ENCODE results near the gene TRUB1. TPM values are rescaled to one million over a fixed set of nuclear protein-coding genes. Genes with fewer than 3 reads are reported as not detected.
"Not testable (repeated sequence)": the region's sequence is repeated elsewhere in the genome, so short reads cannot be mapped to it uniquely, and the experiment has no call there.

TRUB1 gene
- total RNA-seq, 1 donor from 2014 or later = 13.9 TPM

- intact Hi-C loops (cut with micrococcal nuclease) = loop anchor here (10.0 kb wide), 1 partner anchor 436 kb away; no protein-coding TSS in a partner anchor
- no peak for DNase-seq
- POLR2A ChIA-PET = no interaction called here
These were observed 6.8 kb upstream of the TRUB1 start for GRCh38 chr10:114931072-114931679.

GRCh38 chr10:114932225-114932624, 5.8 kb upstream of the TRUB1 start:
- no peak for TF ChIP-seq CTCF (IDR thresholded peaks at IDR 0.05)
- Mint-ChIP-seq H3K27me3 (peaks cover 4% of the 10 kb centered on the region), H3K9me3 (peaks cover 7% of the 10 kb centered on the region), H3K36me3 (ENCODE audit: low read depth) (no peaks in the 10 kb centered on the region), H3K4me1 (peaks cover under 1% of the 10 kb centered on the region), H3K4me3 (no peak overlapping the region), H3K27ac (no peak overlapping the region)
- ATAC-seq (ENCODE audit: low read depth) (no peak), DNase-seq (no peak)
- ChIA-PET POLR2A (no interaction called here), CTCF (no interaction called here)
- intact Hi-C loops (cut with micrococcal nuclease) = loop anchor here (10.0 kb wide), 1 partner anchor 437 kb away; no protein-coding TSS in a partner anchor

More at GRCh38 chr10:114931072-114931679, 6.8 kb upstream of the TRUB1 start:
- Mint-ChIP-seq H3K4me1 (peaks cover under 1% of the 10 kb centered on the region), H3K36me3 (ENCODE audit: low read depth) (no peaks in the 10 kb centered on the region), H3K27ac (no peak overlapping the region), H3K4me3 (no peak overlapping the region), H3K27me3 (peaks cover 4% of the 10 kb centered on the region), H3K9me3 (peaks cover 7% of the 10 kb centered on the region)
- no peak for TF ChIP-seq CTCF (IDR thresholded peaks at IDR 0.05)
- ATAC-seq (ENCODE audit: low read depth) = no peak
- CTCF ChIA-PET = no interaction called here

GRCh38 chr10:114932945-114933344, 5.0 kb upstream of the TRUB1 start:
- H3K4me3 Mint-ChIP-seq = no peak overlapping the region
- no peak for ATAC-seq (ENCODE audit: low read depth)
- H3K9me3 Mint-ChIP-seq = peaks cover 7% of the 10 kb centered on the region
- H3K36me3 Mint-ChIP-seq (ENCODE audit: low read depth) = no peaks in the 10 kb centered on the region
- no peak overlapping the region for H3K27ac Mint-ChIP-seq
- H3K27me3 Mint-ChIP-seq = peaks cover 4% of the 10 kb centered on the region
- intact Hi-C loops (cut with micrococcal nuclease) = loop anchor here (10.0 kb wide), 1 partner anchor 438 kb away; no protein-coding TSS in a partner anchor
- no peak for DNase-seq
- ChIA-PET CTCF (no interaction called here), POLR2A (no interaction called here)
- peaks cover 4% of the 10 kb centered on the region for H3K4me1 Mint-ChIP-seq
- TF ChIP-seq CTCF (IDR thresholded peaks at IDR 0.05) = no peak

- no peak for ATAC-seq (ENCODE audit: low read depth)
- Mint-ChIP-seq H3K4me1 (peaks cover 10% of the 10 kb centered on the region), H3K9me3 (peaks cover 7% of the 10 kb centered on the region), H3K27ac (no peak overlapping the region), H3K4me3 (no peak overlapping the region), H3K36me3 (ENCODE audit: low read depth) (peaks cover 6% of the 10 kb centered on the region), H3K27me3 (peaks cover 4% of the 10 kb centered on the region)
- DNase-seq = no peak
- POLR2A ChIA-PET = no interaction called here
- CTCF ChIA-PET = no interaction called here
- intact Hi-C loops (cut with micrococcal nuclease) = loop anchor here (10.0 kb wide), 1 partner anchor 439 kb away; no protein-coding TSS in a partner anchor
- no peak for TF ChIP-seq CTCF (IDR thresholded peaks at IDR 0.05)
These were observed 4.4 kb upstream of the TRUB1 start for GRCh38 chr10:114933588-114933987.

GRCh38 chr10:114933995-114934394, 4.0 kb upstream of the TRUB1 start:
- H3K4me1 Mint-ChIP-seq = peaks cover 15% of the 10 kb centered on the region
- DNase-seq; H3K27me3 Mint-ChIP-seq; H3K36me3 Mint-ChIP-seq (ENCODE audit: low read depth); H3K9me3 Mint-ChIP-seq; H3K4me3 Mint-ChIP-seq; ATAC-seq (ENCODE audit: low read depth); POLR2A ChIA-PET; CTCF ChIA-PET; H3K27ac Mint-ChIP-seq: not testable (repeated sequence)
- intact Hi-C loops (cut with micrococcal nuclease) = loop anchor here (10.0 kb wide), 1 partner anchor 439 kb away; no protein-coding TSS in a partner anchor

All from activated B cell treated with CpG ODN at 0.5 μM for 24 hours (primary cell).